Stimulated activated CD8-positive, alpha-beta memory T cell treated with anti-CD3 and anti-CD28 coated beads, Interleukin-15, amount 100 ng/mL, for 4 hours (primary cell): ENCODE measurements around the gene ADH4.
"Not testable (repeated sequence)": the region's sequence is repeated elsewhere in the genome, so short reads cannot be mapped to it uniquely, and the experiment has no call there.

Experiments
- DNase-seq, 2 donors: peaks; one replicate each; pipeline ENCODE4 v3.0.0-alpha.2; 2020; ENCODE audit warnings: low read depth in 2 of 2

ADH4 gene

DNA sequence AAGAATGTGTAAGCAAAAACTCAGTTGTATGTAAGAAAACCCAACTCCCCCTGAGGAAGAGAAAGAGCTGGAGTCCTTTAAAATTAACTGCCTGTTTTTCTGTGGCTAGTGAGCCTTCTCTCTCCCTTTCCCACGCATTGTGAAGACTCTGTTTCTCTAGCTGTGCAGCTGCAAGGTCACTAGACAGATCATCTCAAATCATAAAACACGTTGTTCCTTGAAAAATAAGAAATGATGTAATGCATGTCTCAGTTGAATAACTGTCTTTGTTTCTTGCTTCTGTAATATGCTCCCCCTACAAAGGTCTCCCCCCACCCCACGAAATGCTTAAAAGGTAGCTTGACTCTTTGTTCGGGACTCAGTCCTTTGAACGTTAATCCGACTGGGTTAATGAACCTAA is 63.2 kb downstream of the ADH4 start:
- not testable (repeated sequence) for DNase-seq

DNA sequence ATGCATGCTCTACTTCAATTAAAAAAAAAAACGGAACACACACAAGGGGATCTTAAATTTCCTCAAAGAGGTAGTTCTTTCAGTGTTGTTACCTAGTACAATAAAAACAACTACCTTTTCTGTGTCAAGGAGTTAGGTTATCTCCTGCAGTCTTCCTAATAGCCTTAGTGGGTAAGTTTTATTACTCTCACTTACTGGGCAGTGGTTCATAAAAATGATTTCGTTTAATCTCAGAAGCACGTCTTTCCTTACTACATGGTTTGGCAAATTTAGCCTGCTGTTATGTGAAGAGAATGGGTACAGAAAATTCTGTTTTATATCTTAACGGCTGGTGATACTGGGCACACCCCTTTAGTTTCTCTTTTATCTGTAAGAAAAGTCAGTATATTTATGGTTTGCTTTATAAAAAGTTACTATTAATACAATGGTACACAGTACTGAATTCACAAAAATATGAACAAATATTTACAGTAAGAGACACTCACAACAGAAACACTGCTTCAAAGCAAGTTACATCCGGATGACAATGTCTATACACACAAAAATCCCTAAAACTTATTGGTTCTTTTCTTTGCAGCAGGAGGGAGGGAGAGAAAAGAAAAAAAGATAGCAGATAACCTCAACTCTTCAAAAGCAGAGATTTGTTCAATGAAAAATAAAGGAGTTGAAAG is 64.3 kb downstream of the ADH4 start:
- no peak for DNase-seq

DNA sequence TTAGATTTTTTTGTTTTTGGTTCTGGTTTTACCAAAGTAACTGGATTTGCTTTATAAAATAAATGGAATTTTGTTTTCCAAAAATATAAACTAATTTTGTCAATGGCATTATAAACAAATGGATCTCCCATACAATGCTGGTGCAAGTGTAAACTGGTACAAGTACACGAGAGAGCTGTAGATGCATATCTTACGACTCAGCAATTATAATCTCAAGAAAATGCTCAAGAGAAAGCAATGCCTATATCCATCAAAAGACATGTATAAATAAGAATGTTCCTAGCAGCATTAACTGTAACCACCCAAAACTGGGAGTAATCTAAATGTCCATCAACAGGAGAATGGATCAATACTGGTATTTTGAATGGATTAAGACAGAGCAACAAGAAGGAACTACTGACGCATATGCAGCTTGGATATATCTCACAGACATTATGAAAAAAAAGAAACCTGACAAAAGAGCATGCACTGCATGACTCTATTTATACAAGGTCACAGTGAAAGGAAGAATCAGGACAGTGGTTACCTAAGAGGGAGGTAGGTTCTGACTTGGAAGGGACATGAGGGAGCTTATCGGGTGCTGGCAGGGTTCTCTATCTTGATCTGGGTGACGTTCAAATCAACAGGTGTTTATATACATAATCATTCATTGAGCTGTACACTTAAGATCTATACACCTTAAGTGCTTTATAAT is 65.0 kb downstream of the ADH4 start:
- DNase-seq: no peak

DNA sequence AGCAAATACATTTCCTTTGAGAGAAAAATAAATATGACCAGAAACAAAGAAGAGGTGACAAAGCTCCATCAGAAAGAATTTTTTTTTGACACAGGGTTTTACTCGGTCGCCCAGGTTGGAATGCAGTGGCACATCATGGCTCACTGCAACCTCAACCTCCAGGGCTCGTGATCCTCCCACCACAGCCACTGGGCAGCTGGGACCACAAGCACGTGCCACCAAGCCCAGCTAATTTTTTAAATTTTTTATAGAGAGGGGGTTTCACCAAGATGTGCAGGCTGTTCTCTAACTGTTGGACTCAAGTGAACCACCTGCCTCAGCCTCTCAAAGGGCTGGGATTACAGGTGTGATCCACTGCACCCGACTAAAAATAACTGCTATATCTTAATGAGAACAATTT is 65.8 kb downstream of the ADH4 start:
- DNase-seq: no peak

DNA sequence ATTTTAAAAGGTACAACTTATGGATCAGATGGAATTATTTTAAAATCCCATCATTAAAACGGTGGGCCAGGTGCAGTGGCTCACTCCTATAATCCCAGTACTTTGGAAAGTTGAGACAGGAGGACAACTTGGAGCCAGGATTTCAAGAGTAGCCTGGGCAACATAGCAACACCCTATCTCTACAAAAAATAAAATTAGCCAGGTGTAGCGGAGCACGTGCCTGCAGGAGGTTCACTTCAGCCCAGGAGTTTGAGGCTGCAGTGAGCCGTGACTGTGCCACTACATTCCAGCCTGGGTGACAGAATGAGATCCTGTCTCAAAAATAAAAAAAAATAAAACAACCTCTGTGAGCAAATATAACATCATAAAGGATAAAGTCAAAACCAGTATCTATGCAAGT is 66.9 kb downstream of the ADH4 start:
- no peak for DNase-seq

DNA sequence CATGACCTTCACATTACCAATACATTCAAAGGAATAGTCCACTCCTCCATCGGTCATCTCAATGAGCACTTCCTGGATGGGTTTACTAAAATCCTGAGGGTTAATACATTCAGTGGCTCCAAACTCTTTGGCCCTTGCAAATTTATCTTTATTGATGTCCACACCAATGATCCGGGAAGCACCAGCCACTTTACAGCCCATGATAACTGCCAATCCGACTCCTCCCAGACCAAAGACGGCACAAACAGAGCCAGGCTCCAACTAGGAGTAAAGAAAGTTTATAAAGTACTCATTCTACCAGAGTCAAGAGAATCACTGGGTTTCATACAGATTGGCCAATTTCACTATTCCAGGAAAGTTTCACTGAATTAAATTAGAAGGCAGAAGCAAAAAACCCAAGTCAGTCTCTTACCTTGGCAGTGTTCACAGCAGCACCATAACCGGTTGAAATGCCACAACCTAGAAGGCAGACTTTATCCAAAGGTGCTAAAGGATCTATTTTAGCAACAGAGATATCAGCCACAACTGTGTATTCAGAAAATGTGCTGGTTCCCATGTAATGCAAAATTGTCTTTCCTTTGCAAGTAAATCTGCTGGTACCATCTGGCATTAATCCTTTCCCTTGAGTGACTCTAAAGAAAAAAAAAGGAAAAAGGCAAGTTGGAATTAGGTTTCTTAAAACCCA is 67.7 kb downstream of the ADH4 start:
- no peak for DNase-seq

DNA sequence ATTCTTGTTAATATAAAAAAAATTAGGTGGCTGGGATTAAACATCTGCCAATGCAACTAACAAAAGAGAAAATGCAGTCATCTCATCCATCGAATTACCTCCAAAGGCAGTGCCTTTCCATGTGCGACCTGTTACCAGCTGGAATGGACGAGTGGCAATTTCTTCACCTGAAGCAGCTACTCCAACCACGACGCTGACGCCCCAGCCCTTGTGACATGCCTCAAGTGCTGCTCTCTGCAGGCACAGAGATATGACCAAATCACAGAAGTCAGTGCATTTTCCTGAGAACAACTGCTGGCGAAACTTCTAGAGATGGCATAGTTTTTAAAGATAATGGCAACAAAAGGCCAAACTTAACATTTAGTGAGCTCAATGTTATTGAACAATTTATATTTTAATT is 69.3 kb downstream of the ADH4 start:
- DNase-seq: no peak
